Iris pigment epithelial cell (primary cell): ENCODE results near the gene WT1.
"Not testable (repeated sequence)": the region's sequence is repeated elsewhere in the genome, so short reads cannot be mapped to it uniquely, and the experiment has no call there.

Source experiments
- DNase-seq: peaks from one replicate; pipeline ENCODE4 v3.0.0-alpha.2; 2011; ENCODE audit warnings: low read depth

Gene WT1

DNA sequence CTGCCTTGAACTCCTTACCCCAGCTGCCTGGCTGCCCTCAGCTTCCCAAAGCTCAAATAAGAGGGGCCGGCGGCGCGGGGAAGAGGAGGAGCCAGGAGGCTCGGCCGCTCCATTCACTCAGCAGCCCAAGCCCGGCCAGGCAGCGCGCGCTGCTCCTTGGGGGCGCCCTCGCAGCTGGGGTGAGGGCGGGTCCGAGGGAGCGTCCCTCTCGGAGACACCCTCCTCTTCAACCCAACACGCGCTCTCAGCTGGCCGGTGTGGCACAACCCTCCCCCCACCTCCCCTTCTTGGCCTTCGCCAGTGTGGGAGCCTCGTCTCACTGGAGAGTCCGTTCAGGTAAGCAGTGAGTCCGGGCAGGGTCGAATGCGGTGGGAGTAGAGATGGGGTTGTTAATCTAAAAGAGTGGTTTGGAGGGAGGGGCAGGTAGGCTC is at the start of gene WT1:
TSS of gene WT1 (minus strand) at position 29 of the 431 bp plus-strand sequence.
- DNase-seq, result no peak

DNA sequence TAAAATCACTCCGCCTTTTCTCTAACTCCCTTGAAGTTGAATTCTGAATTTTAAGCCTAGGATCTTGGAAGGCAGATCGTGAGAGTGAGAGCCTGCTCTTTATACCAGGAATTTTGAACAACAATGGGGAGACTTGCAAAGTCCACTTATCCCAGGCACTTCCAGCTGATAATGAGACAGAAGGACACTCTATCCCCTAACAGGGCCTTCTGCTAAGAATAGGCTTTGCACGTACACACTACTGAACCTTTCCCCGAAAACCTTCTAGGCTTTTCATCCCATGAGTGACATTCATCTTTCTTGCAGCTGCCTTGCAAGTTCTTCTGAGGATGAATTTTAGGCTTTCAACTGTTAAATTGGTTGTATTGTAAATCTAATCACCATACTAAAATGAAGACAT is 44.0 kb upstream of the WT1 start:
- no peak for DNase-seq

DNA sequence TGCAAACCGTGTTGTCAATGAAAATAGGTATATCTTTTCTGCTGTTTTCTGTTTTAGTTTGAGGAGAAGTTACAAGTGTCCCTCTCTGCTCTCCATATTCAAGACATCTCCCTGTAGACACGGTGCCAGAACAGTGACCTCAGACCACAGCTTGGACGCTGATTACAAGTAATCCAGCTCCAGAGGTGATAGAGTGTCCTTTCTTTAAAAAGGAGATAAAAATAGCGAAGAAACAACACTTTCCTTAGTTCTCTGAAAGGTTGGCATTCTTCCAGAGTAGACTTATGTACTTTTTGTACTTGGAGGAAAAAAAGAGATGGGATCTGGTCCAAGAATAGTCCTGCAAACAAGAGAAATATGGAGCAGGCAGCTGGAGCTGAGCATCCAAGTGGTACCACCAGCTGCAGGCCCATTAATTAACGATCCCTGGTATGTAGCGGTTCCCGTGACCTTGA is 43.0 kb upstream of the WT1 start:
- peak; percentile 17 for DNase-seq

DNA sequence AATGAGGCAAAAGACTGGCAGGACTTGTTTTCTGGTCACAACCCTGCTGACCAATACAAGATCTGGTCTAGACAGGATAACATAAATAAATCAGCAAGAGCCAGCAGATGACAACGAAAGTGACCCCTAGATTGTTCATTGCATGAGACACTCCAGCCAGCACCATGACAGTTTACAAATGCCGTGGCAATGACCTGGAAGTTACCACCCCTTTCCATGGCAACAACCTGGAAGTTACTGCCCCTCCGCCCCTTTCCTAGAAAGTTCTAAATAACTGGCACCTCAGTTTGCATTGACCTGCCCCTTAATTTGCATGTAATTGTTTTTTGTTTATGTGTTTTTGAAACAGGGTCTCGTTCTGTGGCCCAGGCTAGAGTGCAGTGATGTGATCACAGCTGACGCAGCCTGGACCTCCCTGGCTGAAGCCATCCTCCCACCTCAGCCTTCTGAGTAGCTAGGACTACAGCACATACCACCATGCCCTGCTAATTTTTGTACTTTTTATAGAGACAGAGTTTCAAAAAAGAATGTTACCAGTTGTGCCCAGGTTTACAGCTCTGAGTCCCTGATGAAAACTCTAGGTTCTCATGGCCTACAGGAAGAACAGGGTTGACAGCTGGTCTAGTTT is 38.1 kb upstream of the WT1 start:
- no peak for DNase-seq

DNA sequence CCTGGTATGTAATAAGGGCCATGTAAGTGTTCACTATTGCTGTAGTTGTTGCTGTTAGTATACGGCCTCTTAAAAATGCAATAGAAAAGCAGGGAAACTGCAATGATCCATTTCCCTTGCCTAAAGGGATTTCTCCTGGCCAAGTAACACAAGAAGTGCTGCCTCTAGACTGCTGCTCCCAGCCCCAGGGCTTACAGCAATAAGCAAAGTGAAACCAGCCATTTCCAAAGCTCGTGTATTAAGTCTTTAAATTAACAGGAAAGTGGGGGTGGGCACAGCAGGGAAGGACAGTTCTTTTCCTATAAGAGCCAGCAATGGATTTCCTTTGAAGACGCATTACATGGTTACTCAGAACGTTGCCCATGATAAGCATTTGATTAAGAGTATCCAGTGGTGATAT is 36.9 kb upstream of the WT1 start:
- no peak for DNase-seq

DNA sequence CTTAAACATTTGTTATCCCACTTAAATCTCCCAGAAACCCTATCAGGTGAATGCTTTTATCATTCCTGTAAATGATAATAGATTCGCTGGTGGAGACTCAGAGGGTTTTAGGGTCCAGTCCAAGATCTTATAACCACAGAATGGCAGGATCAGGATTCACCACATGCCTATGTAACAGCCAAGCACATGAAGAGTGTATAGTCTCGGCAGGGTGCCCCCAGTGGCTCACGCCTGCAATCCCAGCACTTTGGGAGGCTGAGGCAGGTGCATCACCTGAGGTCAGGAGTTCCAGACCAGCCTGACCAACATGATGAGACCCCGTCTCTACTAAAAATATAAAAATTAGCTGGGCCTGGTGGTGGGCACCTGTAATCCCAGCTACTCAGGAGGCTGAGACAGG is 36.2 kb upstream of the WT1 start:
- DNase-seq, result not testable (repeated sequence)

DNA sequence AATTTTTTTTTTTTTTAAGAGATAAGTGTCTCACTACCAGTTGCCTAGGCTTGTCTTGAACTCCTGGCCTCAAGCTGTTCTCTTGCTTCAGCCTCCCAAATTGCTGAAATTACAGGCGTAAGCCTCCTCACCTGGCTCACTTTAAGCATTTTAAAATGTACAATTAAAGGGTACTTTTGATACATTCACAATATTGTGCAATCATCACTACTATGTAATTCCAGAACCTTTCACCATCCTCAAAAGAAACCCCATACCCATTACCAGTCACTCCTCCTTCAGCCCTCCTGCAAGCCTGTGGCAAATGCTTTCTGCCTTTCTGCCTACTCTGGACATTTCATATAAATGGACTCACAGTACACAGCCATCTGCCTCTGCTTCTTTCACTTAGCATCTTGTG is 34.5 kb upstream of the WT1 start:
- no peak for DNase-seq

DNA sequence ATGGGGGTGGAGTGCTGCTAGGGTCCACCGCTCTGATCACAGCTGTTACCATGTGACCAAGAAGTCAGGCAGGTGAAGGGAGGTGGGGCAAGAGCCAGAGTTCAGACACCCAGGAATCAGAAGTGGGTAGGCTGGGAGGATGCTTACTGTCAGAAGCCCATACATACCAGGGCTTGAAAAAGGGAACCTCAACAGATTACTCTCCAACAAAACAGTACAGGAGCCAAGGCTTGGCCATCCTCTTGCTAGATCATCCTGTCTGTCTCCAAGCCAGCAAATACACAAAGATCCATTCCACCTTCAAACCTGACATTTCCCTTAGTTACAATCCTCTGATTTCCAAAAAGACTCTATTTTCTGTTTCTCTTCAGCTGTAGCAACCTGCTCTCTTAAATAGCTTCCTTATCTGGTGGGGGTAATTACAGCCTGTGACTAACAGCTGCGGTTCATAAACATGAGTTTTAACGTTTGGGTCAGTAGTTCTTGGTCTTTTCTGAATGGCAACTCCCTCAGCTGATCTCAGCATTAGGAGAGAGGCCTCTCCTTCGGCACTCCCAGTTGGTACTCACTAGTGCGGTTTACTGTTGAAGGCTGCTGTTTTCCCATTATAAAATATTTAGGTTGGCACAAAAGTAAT is 31.1 kb upstream of the WT1 start:
- DNase-seq, result peak; percentile 18

DNA sequence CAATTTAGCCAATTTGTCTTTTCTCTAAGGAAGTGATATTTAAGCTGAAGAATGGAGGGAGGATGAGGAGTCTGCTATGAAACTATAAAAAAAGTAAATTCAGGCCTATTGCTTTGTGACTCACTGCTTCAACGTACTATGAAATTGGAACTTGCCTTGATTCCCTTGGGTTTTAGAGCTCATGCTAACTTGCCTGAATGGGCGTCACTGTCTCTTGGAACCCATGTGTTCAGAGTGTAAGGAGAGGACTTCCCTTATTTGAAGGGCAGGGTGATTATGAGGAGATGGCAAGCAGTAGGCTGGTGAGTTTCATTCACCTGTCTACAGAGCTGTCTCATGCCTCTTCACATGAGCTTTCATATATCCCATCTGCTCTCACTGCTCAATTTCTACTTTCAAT is 28.7 kb upstream of the WT1 start:
- no peak for DNase-seq

DNA sequence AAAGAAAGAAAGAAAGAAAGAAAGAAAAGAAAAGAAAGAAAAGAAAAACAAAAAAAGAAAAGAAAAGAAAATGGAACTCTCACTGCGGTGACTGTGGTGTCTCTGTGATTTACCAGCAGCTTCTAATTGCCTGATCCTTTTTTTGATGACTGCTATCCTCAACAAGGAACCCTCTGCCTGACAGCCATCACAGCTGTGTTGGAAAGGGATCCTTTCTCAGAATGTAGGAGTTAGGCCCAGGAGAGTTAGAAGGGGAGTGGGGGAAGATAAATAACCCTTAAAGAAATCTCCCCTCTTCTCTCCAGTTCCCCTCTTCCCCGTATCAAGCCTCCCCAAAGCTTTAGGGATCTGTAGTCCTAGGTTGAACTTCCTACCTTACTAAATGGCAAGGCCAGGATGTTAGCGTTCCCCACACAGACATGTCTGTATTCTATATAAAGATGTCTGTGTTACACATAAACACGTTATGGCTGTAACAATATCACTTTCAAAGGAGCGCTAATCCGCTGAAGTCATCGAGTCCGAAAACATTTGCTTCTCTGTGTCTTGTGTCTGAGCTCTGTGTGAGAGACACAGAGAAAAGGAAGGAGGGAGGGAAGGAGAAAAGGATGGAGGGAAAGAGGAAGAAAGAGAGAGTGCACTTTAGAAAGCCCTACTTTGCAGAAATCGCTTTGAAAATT is 26.8 kb upstream of the WT1 start:
- DNase-seq, result no peak

DNA sequence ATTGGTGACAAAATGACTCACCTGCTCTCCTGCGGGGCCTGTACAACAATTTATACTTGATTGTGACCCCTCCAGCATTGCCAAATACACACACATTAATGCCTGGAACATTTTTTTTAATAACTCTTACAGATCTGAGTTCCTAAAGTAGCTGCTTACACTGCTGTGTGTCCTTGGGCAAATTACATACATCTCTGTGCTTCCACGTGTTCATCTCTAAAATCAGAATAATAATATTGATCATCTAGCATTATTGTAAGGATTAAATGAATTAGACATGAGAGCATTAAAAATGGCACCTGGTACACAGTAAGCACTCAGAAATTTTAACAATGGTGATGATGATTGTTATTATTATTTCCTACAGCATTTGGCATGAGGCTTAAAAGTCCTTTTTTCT is 21.5 kb upstream of the WT1 start:
- DNase-seq, result no peak

DNA sequence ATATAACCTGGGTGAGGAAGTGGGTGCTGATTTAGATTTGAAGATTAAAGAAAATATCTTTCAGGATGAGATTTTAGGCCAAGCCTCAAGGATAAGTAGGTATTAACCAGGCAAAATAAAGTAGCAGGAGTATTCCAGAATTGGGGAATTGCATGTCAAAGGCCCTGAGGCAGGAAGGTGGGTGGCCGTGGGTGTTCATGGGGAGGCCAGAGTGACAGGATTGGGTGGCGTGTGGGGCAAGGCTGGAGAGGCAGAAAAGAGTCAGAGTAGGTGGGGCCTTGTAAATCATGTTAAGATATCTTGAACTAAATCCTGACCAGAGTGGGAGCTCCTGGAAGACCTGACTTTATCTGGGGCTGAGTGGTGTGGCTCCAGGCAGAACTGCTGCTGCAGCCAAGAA is 19.7 kb upstream of the WT1 start:
- no peak for DNase-seq

DNA sequence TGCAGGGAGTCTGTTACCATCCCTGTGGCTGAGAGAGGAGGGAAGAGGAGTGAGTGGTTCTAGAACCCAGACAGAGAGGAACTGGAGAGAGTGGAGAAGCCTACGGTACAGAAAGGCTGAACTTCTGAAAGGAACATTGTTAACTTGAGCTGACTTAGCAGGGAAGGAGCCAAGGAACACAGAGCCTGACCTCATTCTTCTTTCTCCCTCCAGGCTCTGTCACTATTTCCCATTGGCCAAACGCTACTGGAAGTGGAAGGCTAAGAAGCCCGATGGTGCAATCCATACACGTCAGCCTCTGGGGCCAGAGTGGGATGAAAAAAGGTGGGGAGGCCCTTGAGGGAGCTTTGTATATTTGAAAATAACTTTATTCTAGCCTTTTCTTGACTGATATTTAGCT is 16.5 kb upstream of the WT1 start:
- peak; percentile 16 for DNase-seq

DNA sequence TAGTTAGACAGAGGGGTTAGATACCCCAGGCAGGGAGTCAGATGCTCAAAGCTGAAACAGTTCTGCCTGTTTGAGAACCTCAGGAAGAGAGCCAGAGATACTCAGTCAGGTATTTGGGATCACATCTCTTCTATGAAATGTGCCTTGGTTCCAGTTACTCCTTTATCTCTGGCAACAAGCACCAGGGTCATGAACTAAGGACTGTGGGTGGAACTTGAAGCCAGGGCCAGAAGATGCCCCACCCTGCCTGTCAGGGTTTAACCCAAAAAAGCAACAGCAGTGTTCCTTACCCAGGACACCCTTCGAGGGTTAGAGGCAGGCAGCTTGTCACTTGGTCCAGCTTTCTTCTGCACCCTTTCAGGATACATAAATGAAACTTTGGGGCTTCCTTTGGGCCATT is 15.0 kb upstream of the WT1 start:
- DNase-seq, result no peak

DNA sequence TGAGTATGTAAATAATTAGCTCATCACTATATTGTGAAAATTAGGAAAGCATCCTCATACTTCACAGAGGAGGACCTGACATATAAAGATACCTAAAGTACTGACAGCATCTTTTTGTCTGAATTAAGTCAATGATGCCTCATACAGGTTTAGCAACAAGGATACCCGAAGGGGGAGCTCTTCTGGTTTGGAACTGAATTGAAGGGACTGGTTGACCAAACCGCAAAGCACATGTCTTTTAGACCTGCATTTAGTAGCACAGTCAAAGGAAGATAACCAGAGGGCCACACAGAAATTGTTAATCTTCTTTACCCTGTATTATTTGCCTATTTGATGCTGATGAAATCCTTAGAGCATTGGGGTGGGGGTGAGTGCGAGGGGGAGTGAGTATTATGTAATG is 12.9 kb upstream of the WT1 start:
- peak; percentile 6 for DNase-seq

DNA sequence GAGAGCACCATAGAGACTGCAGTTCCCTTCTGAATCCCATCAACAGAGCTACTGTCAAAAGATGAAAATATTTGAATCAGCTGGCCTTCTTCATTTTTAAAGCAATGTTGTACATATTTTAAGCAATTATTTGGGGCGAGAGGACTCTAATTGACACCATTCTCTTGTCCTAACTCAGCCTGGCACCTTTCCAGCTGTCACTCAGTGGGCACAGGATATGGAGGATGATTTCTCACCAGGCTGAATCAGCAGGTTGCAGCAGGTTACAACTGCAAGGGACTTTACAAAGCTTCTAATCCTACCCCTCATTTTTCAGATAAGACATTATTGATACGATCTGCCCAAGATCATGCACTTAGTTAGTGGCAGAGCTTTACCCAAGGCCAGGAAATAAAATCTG is 11.9 kb upstream of the WT1 start:
- DNase-seq, result no peak

DNA sequence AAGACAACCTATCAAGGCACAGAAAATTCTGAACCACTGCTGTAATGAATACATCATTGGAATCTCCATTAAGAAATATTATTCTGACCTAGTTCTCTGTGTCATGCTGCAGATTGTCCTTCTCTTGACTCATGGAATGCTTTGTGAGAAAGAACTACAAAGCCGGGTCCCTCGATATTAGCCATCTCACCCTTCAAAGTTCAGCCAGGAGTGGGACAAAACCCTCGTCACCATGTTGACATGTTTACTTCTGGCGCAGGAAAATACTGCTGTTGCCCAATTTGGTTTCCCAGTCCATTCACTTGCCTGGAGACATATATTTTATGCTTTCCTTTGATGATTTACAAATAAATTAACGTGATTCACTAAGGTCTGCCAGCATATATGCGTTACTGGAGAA is 10.9 kb upstream of the WT1 start:
- no peak for DNase-seq

DNA sequence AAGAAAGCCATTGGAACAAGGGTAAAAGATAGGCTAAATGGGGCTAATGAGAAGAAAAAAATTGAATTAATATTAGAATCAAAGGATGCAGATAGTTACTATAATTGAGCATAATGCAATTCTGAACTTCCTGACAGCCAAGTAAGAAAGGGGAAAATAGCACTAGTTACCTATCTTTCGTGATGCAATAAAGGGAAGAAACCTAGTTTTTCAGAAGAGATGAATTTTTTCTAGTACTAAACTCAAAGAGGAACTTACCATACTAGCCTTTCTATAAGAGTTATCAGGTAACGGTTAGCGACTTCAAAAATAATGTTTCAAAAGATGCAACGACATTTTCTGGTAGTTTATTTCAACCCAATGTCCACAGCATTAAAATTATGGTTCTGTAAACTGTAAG is 8.8 kb upstream of the WT1 start:
- no peak for DNase-seq

DNA sequence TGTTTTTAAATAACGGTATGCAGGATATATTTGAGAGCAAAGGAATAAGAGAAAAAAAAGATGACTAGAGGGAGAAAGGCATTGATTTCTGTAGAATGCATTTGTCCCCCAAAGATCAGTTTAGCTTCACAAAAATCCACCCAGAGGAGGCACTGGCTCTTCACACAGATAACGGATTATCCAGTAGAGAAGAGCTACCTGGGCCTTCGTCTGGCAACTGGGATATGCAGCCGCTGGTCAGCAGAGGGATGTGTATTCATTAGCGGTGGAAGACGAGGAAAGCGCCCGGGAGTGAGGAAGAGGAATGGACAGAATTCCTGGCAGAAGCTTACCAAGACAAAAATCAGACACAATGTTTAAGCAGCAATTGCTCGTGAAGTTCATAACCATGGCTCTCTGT is 5.6 kb upstream of the WT1 start:
- DNase-seq, result no peak

DNA sequence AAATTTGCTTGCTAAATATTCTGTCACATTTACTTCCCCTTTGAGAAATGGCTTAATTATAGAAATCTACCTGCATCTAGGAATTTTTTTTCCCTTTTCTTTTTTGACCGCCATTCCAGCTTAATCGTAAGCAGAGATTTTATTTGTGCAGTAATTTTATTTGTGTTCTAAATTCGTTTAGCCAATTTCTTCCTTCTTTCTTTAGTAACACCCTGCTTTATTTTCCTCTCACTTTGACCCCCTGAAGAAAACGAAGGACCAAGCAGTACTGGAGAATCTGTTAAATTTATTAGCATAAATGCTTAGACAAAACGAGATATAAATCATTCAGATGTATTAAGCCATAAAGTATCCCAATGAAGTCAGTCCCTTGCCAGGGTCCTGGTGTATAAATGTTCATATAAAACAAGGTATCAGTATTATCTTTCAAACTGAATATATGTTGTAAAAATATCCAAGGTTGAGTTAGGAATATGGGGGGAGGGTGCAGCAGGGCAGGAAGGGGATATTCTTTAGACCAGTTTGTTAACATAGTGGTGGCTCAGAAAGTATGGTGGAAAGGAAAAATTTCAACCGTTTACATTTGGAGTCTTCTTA is 5.1 kb upstream of the WT1 start:
- no peak for DNase-seq

DNA sequence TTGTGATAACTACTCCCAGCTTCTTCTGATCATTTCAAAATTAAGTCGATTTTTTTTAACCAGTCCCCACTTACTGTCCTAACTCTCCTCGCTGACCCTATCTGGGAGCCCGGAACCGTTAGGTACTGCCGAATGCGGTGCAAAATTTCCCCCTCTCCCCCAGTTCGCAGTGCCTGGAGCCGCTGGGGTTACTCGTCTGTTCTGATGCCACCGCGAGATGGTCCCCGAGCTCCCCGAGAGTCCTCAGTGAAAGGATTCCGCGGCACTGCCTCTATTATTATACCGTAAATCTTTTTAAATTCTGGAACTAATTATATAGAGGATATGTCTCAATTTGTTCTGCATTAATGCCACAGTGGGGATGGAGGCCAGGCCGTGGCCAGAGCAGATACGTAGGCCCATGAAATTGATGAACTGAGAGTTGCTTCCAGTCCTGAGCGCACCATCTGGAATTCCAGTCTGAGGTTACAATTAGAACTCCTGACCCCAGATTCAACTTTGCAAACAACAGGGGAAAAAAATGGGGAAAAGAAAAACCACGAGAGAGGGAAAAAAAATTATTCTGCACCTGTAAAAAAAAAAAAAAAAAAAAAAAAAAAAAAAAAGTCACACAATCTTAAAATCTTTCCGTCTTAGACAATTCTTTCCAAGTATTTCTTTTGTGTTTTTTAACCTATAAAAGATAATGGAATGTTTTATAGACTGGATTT is 4.3 kb upstream of the WT1 start:
- DNase-seq, result no peak

DNA sequence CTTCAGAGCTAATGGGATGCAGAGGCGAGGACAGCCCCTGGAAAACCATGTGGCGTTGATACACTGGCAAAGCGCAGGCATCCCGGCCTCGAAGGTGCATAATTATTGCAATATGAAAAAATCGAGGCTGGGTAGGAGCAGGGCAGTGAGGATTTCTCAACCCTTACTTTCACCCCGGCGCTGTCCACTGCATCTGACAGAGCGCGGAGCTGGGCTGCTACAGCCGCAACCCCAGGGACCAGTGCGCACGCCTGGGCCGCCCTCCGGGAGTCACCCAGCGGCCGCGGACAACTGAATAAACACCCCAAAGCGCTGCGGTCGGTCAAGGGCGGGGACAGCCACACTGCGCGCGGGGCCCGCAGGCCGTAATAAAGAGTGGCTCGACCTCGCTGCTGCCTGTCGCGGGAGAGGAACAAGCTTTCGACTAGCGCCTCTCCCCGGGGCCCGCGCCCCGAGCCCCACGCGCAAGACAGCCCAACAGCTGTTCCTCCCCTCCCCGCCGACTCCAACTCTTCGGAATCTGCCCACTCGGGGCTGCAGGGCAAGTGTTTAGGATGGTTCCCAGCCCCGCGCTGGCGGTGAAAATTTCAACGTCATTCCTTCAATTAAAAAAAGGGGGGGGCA is 3.6 kb upstream of the WT1 start:
- DNase-seq, result peak; percentile 14
